Measurements from ENCODE around the gene TEX14.

DNA sequence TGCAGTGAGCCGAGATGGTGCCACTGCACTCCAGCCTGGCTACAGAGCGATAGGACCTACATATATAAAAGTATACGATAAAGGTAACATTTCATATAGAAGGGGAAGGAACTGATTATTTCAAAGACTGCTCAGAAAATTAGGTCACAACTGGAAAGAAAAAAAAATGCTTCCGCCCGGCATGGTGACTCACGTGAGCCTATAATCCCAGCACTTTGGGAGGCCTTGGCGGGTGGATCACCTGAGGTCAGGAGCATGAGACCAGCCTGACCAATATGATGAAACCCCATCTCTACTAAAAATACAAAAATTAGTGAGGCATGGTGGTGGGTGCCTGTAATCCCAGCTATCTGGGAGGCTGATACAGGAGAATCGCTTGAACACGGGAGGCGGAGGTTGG lies 7.8 kb downstream of the TEX14 start:
- TF ChIP-seq, protein P1, sequence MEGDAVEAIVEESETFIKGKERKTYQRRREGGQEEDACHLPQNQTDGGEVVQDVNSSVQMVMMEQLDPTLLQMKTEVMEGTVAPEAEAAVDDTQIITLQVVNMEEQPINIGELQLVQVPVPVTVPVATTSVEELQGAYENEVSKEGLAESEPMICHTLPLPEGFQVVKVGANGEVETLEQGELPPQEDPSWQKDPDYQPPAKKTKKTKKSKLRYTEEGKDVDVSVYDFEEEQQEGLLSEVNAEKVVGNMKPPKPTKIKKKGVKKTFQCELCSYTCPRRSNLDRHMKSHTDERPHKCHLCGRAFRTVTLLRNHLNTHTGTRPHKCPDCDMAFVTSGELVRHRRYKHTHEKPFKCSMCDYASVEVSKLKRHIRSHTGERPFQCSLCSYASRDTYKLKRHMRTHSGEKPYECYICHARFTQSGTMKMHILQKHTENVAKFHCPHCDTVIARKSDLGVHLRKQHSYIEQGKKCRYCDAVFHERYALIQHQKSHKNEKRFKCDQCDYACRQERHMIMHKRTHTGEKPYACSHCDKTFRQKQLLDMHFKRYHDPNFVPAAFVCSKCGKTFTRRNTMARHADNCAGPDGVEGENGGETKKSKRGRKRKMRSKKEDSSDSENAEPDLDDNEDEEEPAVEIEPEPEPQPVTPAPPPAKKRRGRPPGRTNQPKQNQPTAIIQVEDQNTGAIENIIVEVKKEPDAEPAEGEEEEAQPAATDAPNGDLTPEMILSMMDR (optimal IDR thresholded peaks at IDR 0.05 in 1 of 3, IDR thresholded peaks at IDR 0.05 in 1 of 3, conservative IDR thresholded peaks at IDR 0.05 in 1 of 3; ENCODE audit: extremely low read depth in 1 of 3, insufficient read depth in 2 of 3, low read length in 3 of 3) = no peak
- TF ChIP-seq EZH2 (IDR thresholded peaks at IDR 0.05; ENCODE audit: low read length) = no peak

Measured in keratinocyte (primary cell).